Dendritic cell treated with granulocyte-macrophage colony-stimulating factor and Interleukin-4, amounts not matched to agents 40 ng/mL and 50 ng/mL, for 4 days (primary cell): ENCODE measurements around the gene DLG3.

ENCODE experiments used
- H3K27ac Mint-ChIP-seq: one replicate; pipeline ENCODE4 v1.8.0; 2022; ENCODE audit warnings: mild to moderate bottlenecking, mixed read lengths
- H3K27me3 Mint-ChIP-seq: one replicate; pipeline ENCODE4 v1.8.0; 2022; ENCODE audit warnings: mild to moderate bottlenecking, mixed read lengths
- H3K36me3 Mint-ChIP-seq: one replicate; pipeline ENCODE4 v1.8.0; 2022; ENCODE audit warnings: low read depth, mixed read lengths
- H3K4me1 Mint-ChIP-seq: one replicate; pipeline ENCODE4 v1.8.0; 2022; ENCODE audit warnings: low read depth, mixed read lengths
- H3K4me3 Mint-ChIP-seq: one replicate; pipeline ENCODE4 v1.8.0; 2022; ENCODE audit warnings: mild to moderate bottlenecking, moderate library complexity, mixed read lengths
- H3K9me3 Mint-ChIP-seq: one replicate; pipeline ENCODE4 v1.8.0; 2022; ENCODE audit warnings: mixed read lengths
- intact Hi-C: fragments of 100-400 bp; cut with micrococcal nuclease; formaldehyde crosslinking; loops from one replicate; pipeline ENCODE4 v1.15.0; 2022

The DLG3 gene

GRCh38 chrX:70449457-70449966 lies 4.9 kb downstream of the DLG3 start:
- no peak overlapping the region for H3K4me3 Mint-ChIP-seq
- no peak overlapping the region for H3K27ac Mint-ChIP-seq
- no peaks in the 10 kb centered on the region for H3K36me3 Mint-ChIP-seq
- intact Hi-C loops = no loop called here
- H3K9me3 Mint-ChIP-seq = no peaks in the 10 kb centered on the region
- peaks cover 69% of the 10 kb centered on the region for H3K27me3 Mint-ChIP-seq
- peaks cover 17% of the 10 kb centered on the region for H3K4me1 Mint-ChIP-seq

GRCh38 chrX:70452143-70452733 lies 7.6 kb downstream of the DLG3 start:
- peaks cover 74% of the 10 kb centered on the region for H3K27me3 Mint-ChIP-seq
- H3K27ac Mint-ChIP-seq = no peak overlapping the region
- intact Hi-C loops = loop anchor here (5.0 to 10.0 kb wide), 2 partner anchors 103 to 210 kb away; no protein-coding TSS in a partner anchor
- peak overlapping the region; percentile 79 for H3K4me3 Mint-ChIP-seq
- no peaks in the 10 kb centered on the region for H3K36me3 Mint-ChIP-seq
- peaks cover 28% of the 10 kb centered on the region for H3K4me1 Mint-ChIP-seq
- H3K9me3 Mint-ChIP-seq = no peaks in the 10 kb centered on the region

GRCh38 chrX:70453024-70453618 lies 8.5 kb downstream of the DLG3 start:
- peaks cover 28% of the 10 kb centered on the region for H3K4me1 Mint-ChIP-seq
- intact Hi-C loops = loop anchor here (5.0 to 10.0 kb wide), 2 partner anchors 102 to 209 kb away; no protein-coding TSS in a partner anchor
- no peaks in the 10 kb centered on the region for H3K36me3 Mint-ChIP-seq
- peaks cover 75% of the 10 kb centered on the region for H3K27me3 Mint-ChIP-seq
- H3K4me3 Mint-ChIP-seq = no peak overlapping the region
- no peaks in the 10 kb centered on the region for H3K9me3 Mint-ChIP-seq
- no peak overlapping the region for H3K27ac Mint-ChIP-seq

DNA sequence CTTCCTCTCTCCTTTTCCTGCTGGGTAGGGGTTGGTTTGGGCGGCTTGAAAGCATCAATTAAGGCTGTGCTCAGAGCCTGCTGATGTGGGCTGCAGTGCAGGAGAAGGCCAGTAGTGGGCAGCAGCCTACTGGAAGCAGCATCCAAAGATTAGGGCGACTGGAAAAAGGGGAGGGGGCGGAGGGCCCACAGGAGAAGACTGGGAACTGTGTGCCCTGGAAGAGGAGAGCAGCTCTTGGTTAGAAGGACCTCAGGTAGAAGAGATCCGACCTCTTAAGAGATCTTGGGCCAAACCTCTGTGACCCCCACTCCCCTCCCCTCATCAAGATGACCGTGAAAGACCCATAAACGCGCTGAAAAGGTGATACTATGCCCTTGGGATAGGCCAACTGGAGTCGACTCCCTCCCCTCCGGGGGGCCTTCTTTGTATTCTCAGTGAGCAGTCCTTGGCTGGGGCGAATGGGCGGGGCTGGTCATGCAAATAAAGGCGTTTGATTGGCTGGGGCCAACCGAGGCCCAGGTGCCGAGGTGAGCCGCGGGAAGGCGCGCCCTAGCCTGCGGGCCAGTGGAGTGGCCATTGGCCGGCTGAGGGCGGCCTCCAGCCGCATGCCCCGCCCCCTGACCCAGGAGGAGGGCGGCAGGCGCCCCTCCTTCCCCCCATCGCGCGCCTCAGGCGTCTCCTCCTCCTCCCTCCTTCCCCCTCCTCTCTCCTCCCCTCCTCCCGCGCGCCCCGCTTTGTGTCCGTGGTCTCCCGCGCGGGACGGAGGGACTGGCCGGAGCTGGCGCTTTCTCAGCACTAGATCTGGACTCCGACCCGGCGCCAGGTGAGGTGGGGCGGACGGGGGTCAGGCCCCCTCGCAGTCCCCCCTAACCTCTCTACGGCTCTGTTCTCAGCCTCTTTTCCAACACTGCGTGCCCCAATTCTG lies 10.1 kb downstream of the DLG3 start:
- Mint-ChIP-seq H3K27ac (no peak overlapping the region), H3K4me3 (peak overlapping the region; percentile 32), H3K36me3 (no peaks in the 10 kb centered on the region), H3K27me3 (peaks cover 72% of the 10 kb centered on the region), H3K9me3 (no peaks in the 10 kb centered on the region), H3K4me1 (peaks cover 28% of the 10 kb centered on the region)
- intact Hi-C loops = loop anchor here (5.0 to 10.0 kb wide), 2 partner anchors 100 to 208 kb away; no protein-coding TSS in a partner anchor

DNA sequence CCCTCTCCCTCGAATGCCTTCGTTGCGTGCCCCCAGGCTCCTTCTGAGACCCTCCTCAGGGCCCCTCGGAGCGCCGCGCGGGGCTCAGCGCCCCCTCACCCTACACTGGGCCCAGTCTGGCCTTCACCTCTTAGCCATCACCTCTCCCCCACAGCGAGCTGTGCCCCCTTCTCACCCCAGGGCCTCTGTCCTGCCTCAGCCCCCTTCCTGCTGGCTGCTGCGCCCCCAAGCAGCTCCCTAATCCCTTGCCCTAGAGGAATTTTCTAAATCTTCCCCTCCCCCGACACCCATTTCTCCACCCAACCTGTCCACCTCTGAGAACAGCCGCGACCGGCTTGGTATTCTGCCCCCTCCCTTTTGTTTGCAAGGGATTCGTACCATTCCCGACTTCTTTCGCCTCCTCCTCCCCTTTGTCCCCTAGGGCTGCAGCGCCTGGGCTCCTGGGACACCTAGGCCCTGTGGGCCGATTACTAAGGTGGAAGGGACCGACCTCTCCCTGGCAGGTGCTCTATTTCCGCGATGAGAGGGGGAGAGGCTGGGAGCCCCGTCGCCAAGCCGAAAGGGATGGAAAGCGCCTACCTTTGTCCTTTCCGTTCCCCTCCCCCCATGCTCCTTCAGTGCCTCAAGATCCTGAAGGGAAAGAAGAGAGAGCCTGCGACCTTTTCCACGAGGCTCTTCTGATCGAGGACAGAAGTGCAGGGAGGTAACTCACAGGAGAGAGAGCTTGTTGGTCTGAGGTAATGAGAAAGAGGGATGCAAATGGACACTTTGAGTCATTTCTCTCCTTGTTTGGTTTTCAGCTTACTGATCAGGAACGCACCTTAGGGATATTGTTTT lies 10.9 kb downstream of the DLG3 start:
- peaks cover 28% of the 10 kb centered on the region for H3K4me1 Mint-ChIP-seq
- peak overlapping the region; percentile 32 for H3K4me3 Mint-ChIP-seq
- intact Hi-C loops = loop anchor here (10.0 kb wide), 1 partner anchor 99 kb away; no protein-coding TSS in a partner anchor
- peaks cover 67% of the 10 kb centered on the region for H3K27me3 Mint-ChIP-seq
- no peak overlapping the region for H3K27ac Mint-ChIP-seq
- H3K9me3 Mint-ChIP-seq = no peaks in the 10 kb centered on the region
- H3K36me3 Mint-ChIP-seq = no peaks in the 10 kb centered on the region

DNA sequence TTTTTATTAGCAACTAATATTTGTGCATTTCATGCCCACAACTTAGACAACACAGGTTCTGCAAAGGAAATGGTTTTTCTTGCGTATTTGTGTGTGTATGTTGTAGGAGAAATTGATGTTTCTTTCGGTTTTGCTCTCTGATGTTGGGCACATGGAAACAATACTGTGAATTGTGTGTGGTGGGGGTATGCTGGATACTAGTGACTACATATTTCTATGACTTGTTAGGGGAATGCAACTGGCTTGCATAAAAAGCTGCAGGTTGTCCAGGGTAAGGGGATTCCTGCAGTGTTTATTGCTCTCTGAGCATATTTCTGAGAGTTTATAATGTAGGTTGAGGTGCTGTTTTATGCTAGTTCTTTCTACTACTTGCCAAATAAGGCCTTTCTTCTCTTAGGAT lies 11.6 kb downstream of the DLG3 start:
- H3K9me3 Mint-ChIP-seq = no peaks in the 10 kb centered on the region
- H3K4me3 Mint-ChIP-seq = no peak overlapping the region
- intact Hi-C loops = loop anchor here (10.0 kb wide), 1 partner anchor 99 kb away; no protein-coding TSS in a partner anchor
- no peak overlapping the region for H3K27ac Mint-ChIP-seq
- H3K36me3 Mint-ChIP-seq = no peaks in the 10 kb centered on the region
- peaks cover 28% of the 10 kb centered on the region for H3K4me1 Mint-ChIP-seq
- peaks cover 63% of the 10 kb centered on the region for H3K27me3 Mint-ChIP-seq

DNA sequence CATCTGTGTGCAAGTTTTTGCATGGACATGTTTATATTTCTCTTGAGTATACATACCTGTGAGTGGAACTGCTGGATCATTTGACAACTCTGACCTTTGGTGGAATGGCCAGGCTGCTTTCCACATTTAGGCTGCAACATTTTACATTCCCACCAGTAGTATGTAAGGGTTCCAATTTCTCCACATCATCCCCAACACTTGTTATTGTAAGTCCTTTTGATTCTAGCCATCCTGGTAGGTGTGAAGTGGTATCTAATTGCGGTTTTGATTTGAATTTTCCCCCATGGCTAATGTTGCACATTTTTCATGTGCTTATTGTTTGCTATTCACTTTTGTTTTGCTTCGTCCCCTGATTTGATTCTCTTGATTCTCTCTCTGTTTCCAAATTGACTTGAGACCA lies 16.4 kb downstream of the DLG3 start:
- Mint-ChIP-seq H3K36me3 (no peaks in the 10 kb centered on the region), H3K27ac (no peak overlapping the region), H3K27me3 (peaks cover 18% of the 10 kb centered on the region), H3K9me3 (no peaks in the 10 kb centered on the region), H3K4me1 (peaks cover under 1% of the 10 kb centered on the region), H3K4me3 (no peak overlapping the region)
- intact Hi-C loops = no loop called here

GRCh38 chrX:70464051-70464450 lies 19.4 kb downstream of the DLG3 start:
- no peaks in the 10 kb centered on the region for H3K36me3 Mint-ChIP-seq
- H3K4me1 Mint-ChIP-seq = no peaks in the 10 kb centered on the region
- H3K27ac Mint-ChIP-seq = no peak overlapping the region
- no peaks in the 10 kb centered on the region for H3K9me3 Mint-ChIP-seq
- H3K4me3 Mint-ChIP-seq = no peak overlapping the region
- H3K27me3 Mint-ChIP-seq = peaks cover 2% of the 10 kb centered on the region
- intact Hi-C loops = no loop called here

- no peaks in the 10 kb centered on the region for H3K36me3 Mint-ChIP-seq
- intact Hi-C loops = no loop called here
- H3K27me3 Mint-ChIP-seq = peaks cover 9% of the 10 kb centered on the region
- no peak overlapping the region for H3K27ac Mint-ChIP-seq
- H3K4me1 Mint-ChIP-seq = peaks cover 15% of the 10 kb centered on the region
- H3K4me3 Mint-ChIP-seq = no peak overlapping the region
- H3K9me3 Mint-ChIP-seq = no peaks in the 10 kb centered on the region
These were observed 22.3 kb downstream of the DLG3 start for GRCh38 chrX:70466968-70467367.

DNA sequence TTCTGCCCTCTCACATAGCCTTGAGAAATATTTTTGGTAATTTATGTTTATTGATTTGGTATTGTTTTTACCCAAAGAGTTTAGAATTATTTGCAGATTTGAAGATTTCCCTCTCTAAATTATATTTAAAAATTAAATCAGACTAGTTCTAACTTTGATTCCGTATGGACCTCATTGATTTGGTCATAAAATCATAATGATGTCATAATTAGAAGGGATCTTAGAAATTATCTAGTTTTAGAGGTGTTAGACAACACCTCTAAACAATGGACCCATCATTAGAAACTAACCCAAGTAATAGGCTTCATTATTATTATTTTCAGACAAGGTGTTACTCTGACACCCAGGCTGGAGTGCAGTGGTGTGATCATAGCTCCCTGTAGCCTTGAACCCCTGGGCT lies 24.1 kb downstream of the DLG3 start:
- H3K27ac Mint-ChIP-seq = no peak overlapping the region
- intact Hi-C loops = no loop called here
- H3K4me1 Mint-ChIP-seq = peaks cover 17% of the 10 kb centered on the region
- peaks cover 11% of the 10 kb centered on the region for H3K27me3 Mint-ChIP-seq
- no peaks in the 10 kb centered on the region for H3K9me3 Mint-ChIP-seq
- H3K4me3 Mint-ChIP-seq = no peak overlapping the region
- H3K36me3 Mint-ChIP-seq = no peaks in the 10 kb centered on the region

DNA sequence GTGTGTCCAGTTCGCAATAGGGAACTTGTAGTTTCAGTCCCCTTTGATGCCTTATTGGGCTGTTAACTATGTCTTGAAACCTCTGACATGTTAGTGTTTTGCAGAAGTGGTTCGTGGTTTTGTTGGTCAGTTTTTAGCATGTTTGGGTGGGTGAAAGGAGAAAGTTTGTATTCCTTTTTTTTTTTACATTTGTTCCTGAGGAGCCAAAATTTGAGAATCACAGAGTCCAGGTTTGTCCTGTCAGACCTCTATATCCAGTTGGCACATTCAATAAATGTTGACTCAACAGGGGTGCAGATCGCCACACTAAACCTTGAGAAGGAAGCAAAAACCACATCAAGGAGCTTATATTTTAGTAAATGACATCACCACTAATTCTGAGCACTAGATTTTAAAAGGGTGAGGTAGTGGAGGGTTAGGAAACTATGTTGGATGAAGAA lies 26.2 kb downstream of the DLG3 start:
- intact Hi-C loops = no loop called here
- peaks cover 13% of the 10 kb centered on the region for H3K27me3 Mint-ChIP-seq
- H3K4me3 Mint-ChIP-seq = no peak overlapping the region
- no peak overlapping the region for H3K27ac Mint-ChIP-seq
- no peaks in the 10 kb centered on the region for H3K36me3 Mint-ChIP-seq
- H3K4me1 Mint-ChIP-seq = peaks cover 17% of the 10 kb centered on the region
- no peaks in the 10 kb centered on the region for H3K9me3 Mint-ChIP-seq

DNA sequence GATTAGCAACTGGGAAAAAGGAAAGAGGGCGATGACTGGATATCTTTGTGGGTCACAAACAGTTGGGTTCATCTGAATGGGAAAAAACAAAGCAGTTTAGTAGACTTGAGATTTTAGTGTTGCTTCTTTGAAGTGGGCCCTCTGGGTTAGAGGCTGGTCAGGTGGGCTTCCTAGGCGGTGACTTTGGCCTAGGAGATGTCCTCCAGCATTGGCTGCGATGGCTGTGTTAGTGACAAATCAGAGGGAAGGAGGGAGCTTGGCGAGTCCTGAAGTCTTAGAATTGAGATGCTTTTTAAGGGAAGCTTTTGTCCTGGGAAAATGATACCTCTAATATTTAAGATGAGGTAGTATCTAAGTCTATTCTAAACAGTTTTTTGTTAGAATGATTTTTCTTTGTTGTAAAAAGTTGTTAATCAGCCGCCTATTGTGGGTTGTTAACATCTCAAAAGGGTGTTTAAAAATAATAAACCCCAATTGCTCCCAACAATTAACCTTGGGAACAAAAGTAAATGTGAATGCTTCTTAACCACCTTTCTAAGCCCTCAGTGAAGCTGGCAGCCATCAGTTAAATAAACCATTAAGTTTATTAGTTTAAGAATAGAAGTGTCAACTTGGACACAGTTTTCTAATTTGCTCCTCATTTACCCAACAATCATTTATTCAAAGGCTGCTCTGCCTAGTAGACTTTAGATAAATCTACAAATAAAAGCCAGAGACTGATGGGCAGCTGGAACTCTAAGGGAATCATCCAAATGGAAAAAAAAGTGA lies 31.7 kb downstream of the DLG3 start:
- intact Hi-C loops = no loop called here
- Mint-ChIP-seq H3K27ac (no peak overlapping the region), H3K9me3 (no peaks in the 10 kb centered on the region), H3K27me3 (peaks cover 11% of the 10 kb centered on the region), H3K4me3 (no peak overlapping the region), H3K36me3 (no peaks in the 10 kb centered on the region), H3K4me1 (peaks cover 26% of the 10 kb centered on the region)
